Kidney capillary endothelial cell (primary cell): Measurements from ENCODE around the gene NFE2L1.
"Not testable (repeated sequence)": the region's sequence is repeated elsewhere in the genome, so short reads cannot be mapped to it uniquely, and the experiment has no call there.

Experiments used
- DNase-seq: peaks from one replicate; pipeline ENCODE4 v3.0.0-alpha.2; 2018; ENCODE audit warnings: low spot score

Gene NFE2L1

DNA sequence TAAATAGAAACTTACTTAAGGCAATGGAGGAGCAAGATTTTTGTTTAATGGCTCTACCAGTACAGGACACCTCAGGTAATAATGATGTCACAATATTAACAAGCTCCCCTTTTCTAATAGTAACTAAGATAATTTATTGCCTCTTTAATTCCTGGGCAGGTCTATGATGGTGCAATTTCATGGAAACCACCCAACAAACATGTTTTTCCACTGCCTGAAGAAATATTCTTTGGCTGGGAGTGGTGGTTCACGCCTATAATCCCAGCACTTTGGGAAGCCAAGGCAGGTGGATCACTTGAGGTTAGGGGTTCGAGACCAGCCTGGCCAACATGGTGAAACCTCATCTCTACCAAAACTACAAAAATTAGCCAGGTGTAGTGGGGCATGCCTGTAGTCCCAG is 19.6 kb downstream of the NFE2L1 start:
- not testable (repeated sequence) for DNase-seq

DNA sequence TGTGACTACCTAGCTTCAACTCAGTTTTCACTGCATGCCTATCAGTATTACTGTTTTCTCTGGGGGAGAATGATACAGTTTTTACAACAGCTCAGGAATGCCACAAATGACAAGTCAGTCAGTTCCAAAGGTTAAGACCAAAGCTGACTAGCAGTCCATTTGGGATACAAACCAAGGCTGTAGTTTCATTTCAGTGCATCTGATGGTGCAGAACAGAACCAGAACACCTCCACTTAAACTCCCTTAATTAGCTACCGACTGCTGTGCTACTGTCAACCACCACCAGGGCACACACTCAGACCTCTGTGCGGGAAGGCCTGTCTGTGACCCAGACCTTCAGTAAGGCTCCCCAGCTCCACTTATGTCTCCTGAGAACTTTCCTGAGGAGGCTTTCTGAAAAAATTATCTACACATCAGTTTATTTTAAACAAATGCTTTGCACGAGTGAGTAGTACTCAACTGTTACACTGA is 20.4 kb downstream of the NFE2L1 start:
- DNase-seq = no peak

DNA sequence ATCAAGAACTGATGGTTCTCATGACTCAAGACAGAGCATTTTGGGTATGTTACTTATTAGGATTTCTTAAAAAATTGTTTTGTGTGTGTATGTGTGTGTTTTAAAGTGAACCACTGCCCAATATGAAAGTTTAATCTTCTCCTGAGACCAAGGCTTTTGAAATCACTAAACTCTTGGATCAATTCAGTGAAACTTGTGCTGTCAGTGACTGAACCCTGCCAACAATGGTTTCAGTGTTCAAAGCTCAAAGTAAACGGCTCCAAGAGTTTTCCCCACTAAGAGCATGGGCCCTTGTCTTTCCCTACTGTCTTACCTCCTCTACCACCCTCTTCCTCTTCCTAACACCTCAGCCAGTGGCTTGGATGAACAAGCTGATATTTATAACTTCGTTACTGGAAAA is 22.0 kb downstream of the NFE2L1 start:
- DNase-seq = no peak

DNA sequence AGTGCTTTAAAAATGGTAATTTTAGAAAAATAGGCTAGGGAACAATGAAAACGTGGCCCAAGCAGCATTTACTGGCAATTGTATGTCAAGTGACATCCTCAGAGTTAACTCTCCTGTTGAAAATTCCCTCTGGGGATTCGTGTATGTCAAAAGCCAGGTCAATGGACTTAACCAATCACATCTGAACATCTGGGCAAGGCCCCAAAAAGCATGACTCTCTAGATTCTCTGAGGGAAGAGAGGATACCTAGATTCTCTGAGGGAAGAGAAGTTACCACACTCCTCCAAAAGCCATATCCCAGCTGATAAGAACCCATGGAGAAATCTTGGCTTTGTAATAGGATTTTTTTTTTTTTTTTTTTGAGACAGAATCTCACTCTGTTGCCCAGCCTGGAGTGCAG is 23.5 kb downstream of the NFE2L1 start:
- no peak for DNase-seq

DNA sequence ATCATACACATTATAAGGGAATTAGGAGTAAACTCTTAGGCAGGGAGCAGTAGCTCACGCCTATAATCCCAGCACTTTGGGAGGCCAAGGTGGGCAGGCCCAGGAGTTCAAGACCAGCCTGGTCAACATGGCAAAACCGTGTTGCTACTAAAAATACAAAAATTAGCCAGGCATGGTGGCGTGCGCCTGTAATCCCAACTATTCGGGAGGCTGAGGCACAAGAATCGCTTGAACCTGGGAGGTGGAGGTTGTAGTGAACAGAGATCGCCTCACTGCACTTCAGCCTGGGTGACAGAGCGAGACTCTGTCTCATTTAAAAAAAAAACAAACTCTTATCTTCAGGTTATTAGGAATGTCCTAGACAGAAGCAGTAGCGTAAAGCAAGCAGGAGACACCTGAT is 24.7 kb downstream of the NFE2L1 start:
- DNase-seq = not testable (repeated sequence)

DNA sequence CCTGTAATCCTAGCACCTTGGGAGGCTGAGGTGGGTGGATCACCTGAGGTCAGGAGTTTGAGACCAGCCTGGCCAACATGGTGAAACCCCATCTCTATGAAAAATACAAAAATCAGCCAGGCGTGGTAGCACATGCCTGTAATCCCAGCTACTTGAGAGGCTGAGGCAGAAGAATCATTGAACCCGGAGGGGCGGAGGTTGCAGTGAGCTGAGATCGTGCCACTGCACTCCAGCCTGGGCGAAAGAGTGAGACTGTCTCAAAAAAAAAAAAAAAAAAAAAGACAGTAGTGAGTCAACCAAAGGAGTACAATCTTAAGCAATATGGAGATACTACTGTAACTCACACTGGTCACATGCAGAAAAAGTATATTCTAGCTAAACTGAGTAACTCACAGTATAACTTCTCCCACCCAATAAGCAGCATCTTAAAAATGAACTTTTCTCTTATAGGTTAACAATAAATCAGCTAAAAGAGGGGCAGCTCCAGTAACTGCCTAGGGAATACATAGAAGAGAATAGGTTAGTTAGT is 25.5 kb downstream of the NFE2L1 start:
- not testable (repeated sequence) for DNase-seq

DNA sequence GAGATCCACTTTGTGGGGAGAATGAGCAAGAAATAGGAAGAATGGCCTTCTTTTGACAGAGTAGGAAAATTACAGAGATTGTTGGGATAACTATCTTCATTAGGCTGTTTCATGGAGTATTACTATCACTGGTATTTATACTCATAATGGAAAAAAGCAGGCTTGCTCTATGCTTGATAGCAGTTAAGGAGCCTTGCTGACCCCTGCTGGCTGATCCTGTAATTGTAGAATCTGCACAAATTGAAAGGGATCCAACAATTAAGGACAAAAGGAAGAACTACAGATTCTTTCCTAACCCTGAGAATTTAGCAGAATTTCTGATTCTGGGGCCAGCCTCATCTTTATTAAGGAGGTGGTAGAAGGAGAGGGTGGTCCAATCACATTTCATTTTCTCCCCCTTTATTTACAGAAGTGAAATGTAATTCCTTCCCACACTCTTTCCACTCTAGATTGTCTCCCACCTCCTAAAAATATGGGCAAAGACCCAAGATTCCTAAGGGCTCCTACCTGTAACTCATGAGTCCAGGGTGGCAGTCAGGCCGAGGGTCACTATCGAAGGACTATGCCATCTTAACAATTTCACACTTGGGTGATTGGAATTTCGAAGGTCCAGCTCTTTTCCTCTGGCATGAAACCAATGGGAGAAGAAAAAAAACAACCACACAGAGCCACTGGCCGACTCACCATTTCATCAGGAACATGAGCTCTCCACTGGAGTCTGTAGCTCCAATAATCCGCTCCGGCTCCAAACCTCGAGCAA is 26.3 kb downstream of the NFE2L1 start:
- peak; percentile 62 for DNase-seq

DNA sequence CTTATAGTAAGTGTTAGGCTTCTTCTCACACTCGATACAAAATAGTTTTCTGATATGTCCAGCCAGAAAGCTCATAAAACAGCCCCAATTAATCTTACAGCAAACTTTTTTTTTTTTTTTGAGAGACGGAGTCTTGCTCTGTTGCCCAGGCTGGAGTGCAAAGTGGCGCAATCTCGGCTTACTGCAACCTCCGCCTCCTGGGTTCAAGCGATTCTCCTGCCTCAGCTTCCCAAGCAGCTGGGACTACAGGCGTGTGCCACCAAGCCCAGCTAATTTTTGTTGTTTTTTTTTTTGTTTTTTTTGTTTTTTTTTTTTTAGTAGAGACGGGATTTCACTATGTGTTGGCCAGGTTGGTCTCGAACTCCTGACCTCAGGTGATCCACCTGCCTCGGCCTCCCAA is 29.0 kb downstream of the NFE2L1 start:
- DNase-seq = not testable (repeated sequence)

DNA sequence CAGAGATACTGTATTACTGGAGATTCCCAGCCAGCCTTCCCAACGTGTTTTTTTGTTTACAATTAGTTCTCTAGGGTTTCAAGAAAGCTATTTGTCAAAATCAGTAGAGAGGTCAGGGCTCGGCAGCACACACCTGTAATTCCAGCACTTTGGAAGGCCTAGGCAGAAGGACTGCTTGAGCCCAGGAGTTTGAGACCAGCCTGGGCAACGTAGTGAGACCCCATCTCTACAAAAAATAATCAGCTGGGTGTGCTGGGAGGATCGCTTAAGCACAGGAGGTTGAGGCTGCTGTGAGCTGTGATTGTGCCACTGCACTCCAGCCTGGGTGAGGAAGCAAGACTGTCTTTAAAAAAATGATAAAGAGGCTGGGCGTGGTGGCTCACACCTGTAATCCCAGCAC is 33.7 kb downstream of the NFE2L1 start:
- no peak for DNase-seq

DNA sequence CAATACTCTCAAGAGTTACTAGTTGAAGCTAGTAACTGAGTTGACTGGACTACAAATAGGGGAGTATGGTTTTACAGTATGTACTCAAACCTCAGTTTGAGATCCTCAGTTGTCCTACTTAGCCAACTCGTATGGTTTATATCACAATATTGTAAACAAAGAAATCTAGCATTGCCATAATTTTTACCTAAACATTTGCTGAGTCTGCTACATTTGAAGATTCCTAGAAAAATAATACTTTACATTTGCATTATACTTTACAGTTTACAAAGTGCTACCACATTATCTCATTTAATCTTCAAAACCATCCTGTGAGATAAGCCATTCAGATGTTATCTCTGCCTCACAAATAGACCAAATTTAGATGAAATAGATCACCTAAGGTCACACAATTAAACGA is 36.8 kb downstream of the NFE2L1 start:
- DNase-seq = no peak

DNA sequence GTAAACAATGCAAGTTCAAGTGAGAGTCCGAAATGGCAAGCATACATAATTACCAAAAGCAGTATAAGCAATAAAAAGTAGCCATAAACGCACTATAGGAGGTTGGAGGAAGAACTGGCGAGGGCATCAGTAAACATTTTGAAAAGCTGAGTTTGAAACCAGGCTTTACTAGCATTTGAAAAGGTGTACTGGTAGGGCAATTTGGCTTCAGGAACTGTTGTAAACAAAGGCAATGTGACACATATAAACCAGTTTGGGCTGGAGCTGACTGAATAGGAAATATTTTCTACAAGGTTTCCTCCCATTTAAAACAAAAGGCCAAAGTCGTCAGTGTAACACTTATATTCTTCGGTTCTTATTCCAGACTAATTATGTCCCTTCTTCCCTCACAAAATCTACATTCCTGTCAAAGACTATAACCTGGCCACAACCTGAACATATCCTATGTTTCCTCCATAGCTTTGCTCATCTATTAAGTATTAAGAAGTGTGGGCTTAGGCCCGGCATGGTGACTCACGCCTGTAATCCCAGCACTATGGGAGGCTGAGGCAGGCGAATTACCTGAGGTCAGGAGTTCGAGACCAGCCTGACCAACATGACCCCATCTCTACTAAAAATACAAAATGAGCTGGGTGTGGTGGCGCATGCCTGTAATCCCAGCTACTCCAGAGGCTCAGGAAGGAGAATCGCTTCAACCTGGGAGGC is 45.3 kb downstream of the NFE2L1 start:
- no peak for DNase-seq

DNA sequence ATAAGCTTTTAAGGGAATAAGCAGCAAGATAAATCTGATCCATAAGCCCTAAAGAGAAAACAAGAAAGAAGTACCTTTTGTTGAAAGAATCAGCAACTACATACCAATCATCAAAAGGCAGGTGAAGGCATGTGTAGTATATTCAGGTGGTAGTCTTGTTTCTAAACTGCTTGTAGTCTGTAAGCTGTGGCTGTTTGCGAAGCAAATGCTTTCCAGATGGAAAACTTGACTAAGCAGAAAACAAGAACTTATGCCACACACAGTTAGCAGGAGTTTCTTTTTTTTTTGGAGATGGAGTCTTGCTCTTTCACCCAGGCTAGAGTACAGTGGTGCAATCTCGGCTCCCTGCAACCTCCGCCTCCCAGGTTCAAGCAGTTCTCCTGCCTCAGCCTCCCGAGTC is 47.5 kb downstream of the NFE2L1 start:
- DNase-seq = no peak

DNA sequence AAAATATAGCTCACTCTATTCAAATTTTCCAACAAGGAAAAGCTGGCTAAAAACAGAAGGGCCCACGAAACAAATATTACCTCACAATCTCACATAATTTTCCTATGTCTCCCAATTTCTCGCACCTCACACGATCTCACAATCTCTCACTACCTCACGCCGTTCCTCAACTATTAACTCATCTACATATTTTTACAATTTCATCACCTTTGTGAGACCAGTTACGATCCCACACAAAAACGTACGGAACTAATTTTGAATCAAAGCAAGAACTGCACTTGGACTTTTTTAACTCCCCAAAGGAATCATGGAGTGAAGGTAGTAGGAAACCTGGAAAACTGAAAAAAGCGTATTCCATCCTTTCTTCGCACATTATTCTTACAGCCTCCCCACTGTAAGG is 52.0 kb downstream of the NFE2L1 start:
- no peak for DNase-seq

DNA sequence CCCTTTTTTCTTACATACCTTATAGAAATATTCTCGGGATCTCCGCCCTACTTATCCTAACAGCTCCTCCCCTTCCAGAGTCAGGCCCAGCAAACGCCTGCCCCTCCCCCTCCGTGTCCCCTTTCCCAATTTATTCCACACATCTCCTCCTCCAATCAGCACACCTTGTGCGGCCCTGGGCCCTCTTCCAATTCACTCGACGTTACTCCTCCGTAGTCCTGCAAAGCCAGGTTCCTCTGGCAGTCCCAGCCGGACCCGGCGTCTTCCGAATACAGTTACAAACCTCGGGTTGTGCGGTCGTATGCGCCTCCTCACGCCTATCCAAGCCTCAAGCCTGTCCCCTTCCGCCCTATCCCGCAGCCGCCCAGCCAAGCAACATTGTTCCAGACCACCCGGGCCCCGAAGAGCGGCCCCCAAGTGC is 52.4 kb downstream of the NFE2L1 start:
- DNase-seq = peak; percentile 27

DNA sequence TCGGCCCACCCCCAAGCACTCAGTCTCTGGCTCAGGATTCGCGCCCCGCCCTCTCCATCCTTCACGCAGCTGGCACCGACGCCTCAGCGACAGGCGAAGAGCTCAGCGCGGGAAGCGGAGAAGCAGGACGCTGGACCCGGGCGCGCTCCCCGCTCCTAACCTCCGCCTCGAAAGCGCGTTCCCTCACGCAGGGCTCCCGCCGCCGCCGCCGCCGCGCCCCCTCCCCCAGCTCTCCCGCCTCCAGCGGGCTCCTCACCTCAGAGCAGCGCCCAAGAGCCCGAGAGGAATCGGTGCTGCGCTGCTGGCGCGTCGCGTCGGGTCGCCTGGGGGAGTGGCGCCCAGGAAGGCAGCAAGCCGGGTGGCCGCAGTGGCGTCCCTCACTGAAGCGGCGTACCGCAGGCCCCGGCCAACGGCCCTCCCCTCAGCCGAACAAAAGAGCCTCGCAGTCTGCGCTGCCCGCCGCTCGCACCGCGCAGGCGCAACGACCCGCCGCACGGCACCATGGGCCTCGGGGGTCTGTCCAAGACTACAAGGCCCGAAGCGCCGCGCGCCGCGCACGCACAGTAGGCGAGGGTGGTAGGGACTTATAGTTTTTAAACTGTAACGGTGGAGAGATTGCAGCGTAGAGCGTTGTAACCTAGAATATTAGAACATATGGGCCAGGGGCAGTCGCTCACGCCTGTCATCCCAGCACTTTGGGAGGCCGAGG is 53.0 kb downstream of the NFE2L1 start, which contains the start of gene CBX1:
Gene CBX1, minus strand, starts transcription at position 467 of the 709 bp plus-strand sequence. CDS start 24,474 bp downstream, outside the sequence.
- DNase-seq = peak; percentile 92

DNA sequence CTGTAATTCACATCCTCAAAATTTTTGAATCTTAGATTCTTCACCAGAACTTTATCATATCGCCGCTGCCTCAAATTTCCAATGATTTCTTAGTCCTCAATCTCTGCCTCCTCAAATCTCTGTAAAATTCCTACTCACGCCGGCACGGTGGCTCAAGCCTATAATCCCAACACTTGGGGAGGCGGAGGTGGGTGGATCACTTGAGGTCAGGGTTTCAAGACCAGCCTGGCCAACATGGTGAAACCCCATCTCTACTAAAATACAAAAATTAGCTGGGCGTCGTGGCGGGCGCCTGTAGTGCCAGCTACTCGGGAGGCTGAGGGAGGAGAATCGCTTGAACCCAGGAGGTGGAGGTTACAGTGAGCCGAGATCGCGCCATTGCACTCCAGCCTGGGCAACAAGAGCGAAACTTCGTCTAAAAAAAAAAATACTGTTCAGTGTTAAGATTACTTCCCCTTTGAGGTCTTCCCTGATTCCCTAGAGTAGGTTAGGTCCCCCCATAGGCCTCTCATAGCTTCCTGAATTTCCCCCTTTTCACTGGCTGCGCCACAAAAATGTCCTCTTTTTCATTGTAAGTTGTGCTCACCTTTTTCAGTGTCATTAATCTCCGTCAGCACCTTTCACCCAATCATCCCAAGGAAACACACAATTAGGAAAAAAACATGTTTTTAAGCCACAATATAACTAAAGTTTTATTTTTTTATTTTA is 54.0 kb downstream of the NFE2L1 start:
- DNase-seq = no peak

DNA sequence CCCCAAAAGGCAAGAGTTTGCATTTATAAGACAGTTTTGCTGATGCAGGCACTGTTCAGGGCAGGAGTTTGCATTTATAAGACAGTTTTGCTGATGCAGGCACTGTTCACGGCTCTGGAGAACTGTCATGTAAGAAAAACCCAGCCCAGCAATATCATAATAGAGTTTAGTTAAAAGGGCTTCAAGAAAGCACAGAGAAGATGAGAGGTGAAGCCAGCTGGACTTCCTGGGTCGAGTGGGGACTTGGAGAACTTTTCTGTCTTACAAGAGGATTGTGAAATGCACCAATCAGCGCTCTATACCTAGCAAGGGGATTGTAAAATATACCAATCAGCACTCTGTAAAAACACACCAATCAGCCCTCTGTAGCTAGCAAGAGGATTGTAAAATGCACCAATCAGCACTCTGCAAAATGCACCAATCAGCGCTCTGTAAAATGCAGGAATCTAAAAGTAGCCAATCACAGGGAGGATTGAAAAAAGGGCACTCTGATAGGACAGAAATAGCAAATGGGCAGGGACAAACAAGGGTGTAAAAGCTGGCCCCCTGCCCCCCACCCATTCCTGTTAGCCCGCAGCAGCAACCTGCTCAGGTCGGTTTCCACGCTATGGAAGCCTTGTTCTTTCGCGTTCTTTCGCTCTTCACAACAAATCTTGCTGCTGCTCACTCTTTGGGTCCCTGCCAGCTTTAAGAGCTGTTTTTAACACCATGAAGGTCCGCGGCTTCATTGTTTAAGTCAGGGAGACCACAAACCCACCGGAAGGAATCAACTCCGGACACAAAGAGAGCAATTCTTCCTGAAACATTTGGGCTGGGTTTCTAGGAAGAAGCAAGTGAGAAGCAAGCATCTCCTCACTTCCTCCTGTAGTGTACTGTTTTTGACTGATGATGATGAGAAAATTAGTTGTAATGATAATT is 54.9 kb downstream of the NFE2L1 start:
- DNase-seq = no peak

DNA sequence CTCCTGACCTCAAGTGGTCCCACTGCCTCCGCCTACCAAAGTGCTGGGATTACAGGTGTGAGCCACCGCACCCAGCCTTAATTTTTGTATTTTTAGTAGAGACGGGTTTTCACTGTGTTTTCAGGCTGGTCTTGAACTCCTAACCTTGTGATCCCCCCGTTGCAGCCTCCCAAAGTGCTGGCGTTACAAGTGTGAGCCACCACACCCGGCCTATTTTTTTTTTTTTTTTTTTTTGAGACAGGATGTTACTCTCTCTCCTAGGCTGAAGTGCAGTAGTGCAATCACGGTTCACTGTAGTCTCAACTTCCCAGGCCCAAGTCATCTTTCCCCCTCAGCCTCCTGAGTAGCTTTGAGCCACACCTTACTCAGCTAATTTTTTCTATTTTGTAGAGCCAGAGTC is 56.3 kb downstream of the NFE2L1 start:
- DNase-seq = no peak

DNA sequence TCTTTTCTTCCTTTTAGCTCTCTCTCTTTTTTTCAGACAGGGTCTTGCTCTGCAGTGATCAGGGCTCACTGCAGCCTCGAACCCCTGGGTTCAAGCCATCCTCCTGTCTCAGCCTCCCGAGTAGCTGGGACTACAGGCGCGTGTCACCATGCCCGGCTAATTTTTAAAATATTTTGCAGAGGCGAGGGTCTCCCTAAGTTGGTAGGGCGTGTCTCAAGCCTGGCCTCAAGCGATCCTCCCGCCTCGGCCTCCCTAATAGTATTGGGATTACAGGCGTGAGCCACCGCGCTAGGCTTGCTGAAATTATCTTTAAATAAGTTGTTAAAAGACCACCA is 58.6 kb downstream of the NFE2L1 start:
- no peak for DNase-seq

DNA sequence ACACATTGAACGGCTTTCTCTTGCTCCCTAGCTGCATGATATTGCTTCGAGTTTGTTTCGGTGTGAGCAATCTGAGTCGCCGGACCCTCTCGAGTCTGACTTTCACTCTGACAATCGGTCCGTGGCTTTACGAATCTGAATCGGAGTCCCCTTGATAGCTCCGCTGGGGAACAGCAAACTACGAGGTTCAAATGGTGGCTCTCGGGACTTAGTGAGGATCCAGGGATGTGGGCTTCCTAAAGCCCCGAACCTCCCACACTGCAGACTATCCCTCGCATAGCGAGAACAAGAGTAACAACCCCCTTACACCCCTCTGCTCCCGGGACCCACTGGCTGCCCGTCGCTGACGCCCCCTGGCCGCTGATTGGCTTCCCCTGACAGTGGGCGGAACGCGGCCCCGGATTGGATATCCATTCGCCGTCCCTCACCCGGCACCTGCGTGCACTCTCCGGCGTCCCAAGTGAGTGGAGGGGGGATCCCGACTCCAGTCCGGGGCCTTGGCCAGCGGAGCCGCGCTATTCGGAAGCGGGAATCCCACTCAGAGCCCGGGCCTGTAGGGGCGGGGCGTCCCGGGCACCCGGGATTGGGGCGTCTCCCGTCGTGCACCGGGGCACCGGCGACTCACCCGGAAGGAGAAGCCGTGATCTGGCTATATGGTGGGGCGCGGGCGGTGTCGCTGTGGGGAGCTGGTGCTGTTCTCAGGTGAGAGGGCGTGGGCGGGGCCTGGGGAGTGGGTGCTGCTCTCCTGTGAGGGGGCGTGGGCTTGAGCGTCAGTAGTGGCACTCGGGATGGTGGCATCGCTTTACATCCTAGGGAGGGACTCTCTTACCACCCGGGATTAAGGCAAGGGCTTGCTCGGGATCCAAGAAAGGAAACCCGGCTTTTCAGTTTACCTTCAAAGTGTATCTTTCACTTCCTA is 59.2 kb downstream of the NFE2L1 start, which contains the start of gene SNX11:
Gene SNX11, plus strand, starts transcription at position 630 of the 919 bp plus-strand sequence. CDS start 4,278 bp downstream, outside the sequence.
- DNase-seq = peak; percentile 81
